ENCODE data around the gene NOS1AP. TPM values are rescaled to one million over a fixed set of nuclear protein-coding genes. Genes with fewer than 3 reads are reported as not detected.

Gene NOS1AP
- total and polyA plus RNA-seq, 2 experiments from 2014 or later, result 5.8 to 6.6 TPM

GRCh38 chr1:162130308-162130707, 60.8 kb downstream of the NOS1AP start (continued):
- TF ChIP-seq REST (IDR thresholded peaks at IDR 0.05; ENCODE audit: unreplicated experiment) (no peak), EZH2phosphoT487 (IDR thresholded peaks at IDR 0.05; ENCODE audit: unreplicated experiment) (no peak), POLR2AphosphoS5 (IDR thresholded peaks at IDR 0.05; ENCODE audit: low read depth) (no peak), STAT1 (IDR thresholded peaks at IDR 0.05; ENCODE audit: unreplicated experiment) (no peak), JUNB (IDR thresholded peaks at IDR 0.05; ENCODE audit: unreplicated experiment) (no peak)
- TF ChIP-seq, protein P1, sequence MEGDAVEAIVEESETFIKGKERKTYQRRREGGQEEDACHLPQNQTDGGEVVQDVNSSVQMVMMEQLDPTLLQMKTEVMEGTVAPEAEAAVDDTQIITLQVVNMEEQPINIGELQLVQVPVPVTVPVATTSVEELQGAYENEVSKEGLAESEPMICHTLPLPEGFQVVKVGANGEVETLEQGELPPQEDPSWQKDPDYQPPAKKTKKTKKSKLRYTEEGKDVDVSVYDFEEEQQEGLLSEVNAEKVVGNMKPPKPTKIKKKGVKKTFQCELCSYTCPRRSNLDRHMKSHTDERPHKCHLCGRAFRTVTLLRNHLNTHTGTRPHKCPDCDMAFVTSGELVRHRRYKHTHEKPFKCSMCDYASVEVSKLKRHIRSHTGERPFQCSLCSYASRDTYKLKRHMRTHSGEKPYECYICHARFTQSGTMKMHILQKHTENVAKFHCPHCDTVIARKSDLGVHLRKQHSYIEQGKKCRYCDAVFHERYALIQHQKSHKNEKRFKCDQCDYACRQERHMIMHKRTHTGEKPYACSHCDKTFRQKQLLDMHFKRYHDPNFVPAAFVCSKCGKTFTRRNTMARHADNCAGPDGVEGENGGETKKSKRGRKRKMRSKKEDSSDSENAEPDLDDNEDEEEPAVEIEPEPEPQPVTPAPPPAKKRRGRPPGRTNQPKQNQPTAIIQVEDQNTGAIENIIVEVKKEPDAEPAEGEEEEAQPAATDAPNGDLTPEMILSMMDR (conservative IDR thresholded peaks at IDR 0.05; ENCODE audit: low read depth in 2 of 2), result no peak

DNA sequence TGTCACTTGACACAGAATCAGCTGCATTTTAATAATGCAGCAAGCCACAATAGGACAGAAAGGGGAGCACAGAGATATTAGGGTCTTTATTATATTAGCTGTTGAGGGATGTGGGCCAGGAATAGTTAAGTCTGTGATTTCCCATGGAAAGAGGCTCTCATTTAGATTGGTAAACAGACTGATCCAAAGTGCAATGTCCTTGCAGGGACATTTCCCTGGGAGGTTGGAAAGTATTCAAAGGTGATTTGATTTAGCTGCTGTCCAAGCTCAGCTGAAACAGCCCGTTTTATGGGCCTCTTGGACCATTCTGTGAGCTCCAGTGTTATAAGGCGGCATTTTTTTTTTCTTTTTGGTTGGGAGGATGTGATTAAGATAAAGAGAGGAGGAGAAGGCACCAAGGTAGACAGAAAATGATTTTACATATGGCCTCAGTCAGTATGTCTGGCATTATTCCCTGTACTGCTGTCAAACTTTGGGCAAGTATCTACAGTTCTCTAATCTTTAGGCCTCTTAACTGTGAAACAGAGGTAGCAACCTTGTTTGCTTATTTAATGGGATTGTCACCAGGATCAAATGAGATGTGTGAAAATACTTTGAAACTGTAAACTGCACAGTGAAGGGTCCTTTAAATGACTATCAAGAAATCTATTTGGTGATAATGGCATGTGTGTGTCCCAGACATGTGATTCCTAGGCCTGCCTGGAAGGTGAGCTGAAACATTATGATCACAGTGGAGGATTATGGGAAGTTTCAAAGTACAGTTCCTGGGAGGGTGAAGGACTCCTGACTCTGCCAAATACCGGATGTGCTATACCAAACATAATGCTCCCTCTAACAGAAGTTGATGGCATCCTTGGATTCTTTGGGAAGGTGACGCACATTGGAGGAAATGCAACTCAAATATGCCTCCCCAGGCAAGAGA, 62.2 kb downstream of the NOS1AP start:
- no peak overlapping the region for H3K4me3 ChIP-seq
- H3K27ac ChIP-seq (ENCODE audit: low read depth), result no peak overlapping the region
- H3K9me2 ChIP-seq (ENCODE audit: insufficient read depth), result no peaks in the 10 kb centered on the region
- no peak for ATAC-seq
- H3K27me3 ChIP-seq (ENCODE audit: insufficient read depth), result no peaks in the 10 kb centered on the region
- H3K4me1 Mint-ChIP-seq, result peaks cover 58% of the 10 kb centered on the region
- no peaks in the 10 kb centered on the region for H3K9me3 Mint-ChIP-seq
- H3K27ac Mint-ChIP-seq, result no peak overlapping the region
- no peak for DNase-seq (ENCODE audit: low spot score)
- H3F3A ChIP-seq (replicated peaks; ENCODE audit: low read depth), result no peaks in the 10 kb centered on the region
- no peak overlapping the region for H3K4me2 ChIP-seq
- H4K20me1 ChIP-seq (replicated peaks; ENCODE audit: insufficient read depth), result peaks cover 7% of the 10 kb centered on the region
- peaks cover 17% of the 10 kb centered on the region; the same call in 1 of the 2 replicates for H3K4me1 ChIP-seq (ENCODE audit: insufficient read depth)
- H3K27me3 Mint-ChIP-seq (ENCODE audit: insufficient read depth, low read depth, poor library complexity), result peaks cover 5% of the 10 kb centered on the region
- H3K79me2 ChIP-seq (replicated peaks; ENCODE audit: insufficient read depth), result peaks cover 24% of the 10 kb centered on the region
- no peak overlapping the region for H2AFZ ChIP-seq
- no peaks in the 10 kb centered on the region for H3K36me3 ChIP-seq (ENCODE audit: insufficient read depth)
- H3K4me3 Mint-ChIP-seq, result no peak overlapping the region
- no peaks in the 10 kb centered on the region for H3K36me3 Mint-ChIP-seq (ENCODE audit: low read depth)
- TF ChIP-seq CREB1 (CRISPR knock-in tag; IDR thresholded peaks at IDR 0.05; ENCODE audit: low read depth), result no peak
- TF ChIP-seq NANOG (IDR thresholded peaks at IDR 0.05; ENCODE audit: borderline replicate concordance), result no peak
- no peak for TF ChIP-seq EZH2 (IDR thresholded peaks at IDR 0.05; ENCODE audit: low read depth, unreplicated experiment)
- TF ChIP-seq ETS1 (IDR thresholded peaks at IDR 0.05), result no peak
- no peak for TF ChIP-seq ZNF331 (CRISPR knock-in tag; IDR thresholded peaks at IDR 0.05; ENCODE audit: low read depth)
- no peak for TF ChIP-seq EZH2phosphoT487 (IDR thresholded peaks at IDR 0.05; ENCODE audit: unreplicated experiment)
- no peak for TF ChIP-seq JUNB (IDR thresholded peaks at IDR 0.05; ENCODE audit: unreplicated experiment)
- no peak for TF ChIP-seq STAT1 (IDR thresholded peaks at IDR 0.05; ENCODE audit: unreplicated experiment)
- no peak for TF ChIP-seq ZNF114 (CRISPR knock-in tag; IDR thresholded peaks at IDR 0.05)
